ENCODE measurements around the gene BICC1.

BICC1 gene

DNA sequence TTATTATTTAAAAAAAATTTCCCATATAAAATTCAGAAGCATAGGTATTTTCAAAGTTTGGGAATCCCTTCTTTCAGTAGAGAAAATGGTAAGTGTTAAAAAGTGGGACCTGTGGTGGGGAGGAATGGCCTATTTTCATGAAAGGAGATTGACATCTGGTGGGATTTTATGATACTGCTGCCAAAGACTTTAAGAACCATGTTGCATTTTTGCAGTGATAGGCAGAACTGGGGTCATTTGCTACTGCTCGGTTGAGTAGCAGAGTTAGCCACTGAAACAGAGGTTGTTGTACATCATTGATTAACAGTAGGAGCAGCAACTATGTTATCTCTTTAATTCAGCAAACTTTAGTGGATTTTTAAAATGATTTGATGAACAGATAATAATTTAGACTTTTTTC lies 4.4 kb downstream of the BICC1 start:
- TF ChIP-seq CTCF (IDR thresholded peaks at IDR 0.05; ENCODE audit: insufficient read depth, low read length, missing control alignments), result no peak
- CTCF ChIA-PET, result interaction anchor here (4.4 kb wide), 2 partner anchors 13 to 102 kb away, joined by 25 to 52 read pairs; no protein-coding TSS in a partner anchor
- POLR2A ChIA-PET, result no interaction called here
- no peak for DNase-seq (ENCODE audit: low read depth, low spot score)
- H3K4me3 ChIP-seq (ENCODE audit: low read depth, low read length), result no peak overlapping the region

DNA sequence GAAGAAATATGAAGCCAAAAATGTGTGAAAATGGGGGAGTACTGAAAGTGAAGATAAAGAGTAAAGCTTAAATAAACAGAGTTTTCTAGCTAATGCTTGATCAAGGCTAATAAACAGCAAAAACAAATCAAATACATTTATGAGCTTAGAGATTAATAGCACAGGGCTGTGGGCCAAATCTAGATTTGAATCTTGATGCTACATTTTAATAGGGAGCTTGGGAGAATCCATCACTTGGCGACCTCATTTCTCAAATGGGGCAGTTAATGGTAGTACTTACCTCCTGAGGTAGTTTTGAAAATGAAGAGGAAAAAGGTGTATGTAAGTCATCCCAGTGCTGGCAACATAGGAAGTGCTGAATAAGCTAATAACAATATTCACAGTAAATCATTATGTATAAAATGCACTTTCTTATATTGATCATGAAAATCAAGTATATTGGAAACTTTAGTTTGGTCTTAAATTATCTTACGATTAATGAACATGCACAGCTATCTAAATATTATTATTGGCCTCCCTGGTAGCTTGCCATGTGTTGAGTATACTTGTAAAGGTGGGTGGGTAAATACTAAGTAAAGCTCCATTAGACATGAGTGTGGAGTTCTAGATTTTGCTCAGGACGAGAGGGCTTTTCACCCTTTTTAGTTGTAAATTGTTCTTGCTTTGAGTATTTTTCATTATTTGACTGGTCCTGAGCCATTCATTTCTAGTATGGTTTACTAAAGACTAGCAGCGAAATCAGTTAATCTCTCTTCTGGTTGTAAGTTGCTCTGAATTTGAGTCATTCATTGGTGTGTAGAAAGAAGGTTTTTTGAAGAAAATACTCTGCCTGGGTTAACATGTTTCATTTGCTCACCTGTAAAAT lies 5.1 kb downstream of the BICC1 start:
- CTCF ChIA-PET, result interaction anchor here (0.8 to 4.4 kb wide), 4 partner anchors 13 to 264 kb away, joined by 3 to 52 read pairs (median 14); partner anchors contain the start of gene TFAM
- POLR2A ChIA-PET, result no interaction called here
- no peak overlapping the region for H3K4me3 ChIP-seq (ENCODE audit: low read depth, low read length)
- no peak for DNase-seq (ENCODE audit: low read depth, low spot score)
- no peak for TF ChIP-seq CTCF (IDR thresholded peaks at IDR 0.05; ENCODE audit: insufficient read depth, low read length, missing control alignments)

GRCh38 chr10:58518775-58519174 lies 6.1 kb downstream of the BICC1 start:
- ChIA-PET CTCF (interaction anchor here (1.4 to 4.4 kb wide), 3 partner anchors 12 to 134 kb away, joined by 4 to 52 read pairs (median 25); partner anchors contain the start of gene TFAM), POLR2A (no interaction called here)
- no peak overlapping the region for H3K4me3 ChIP-seq (ENCODE audit: low read depth, low read length)
- no peak for TF ChIP-seq CTCF (IDR thresholded peaks at IDR 0.05; ENCODE audit: insufficient read depth, low read length, missing control alignments)
- DNase-seq (ENCODE audit: low read depth, low spot score), result no peak

DNA sequence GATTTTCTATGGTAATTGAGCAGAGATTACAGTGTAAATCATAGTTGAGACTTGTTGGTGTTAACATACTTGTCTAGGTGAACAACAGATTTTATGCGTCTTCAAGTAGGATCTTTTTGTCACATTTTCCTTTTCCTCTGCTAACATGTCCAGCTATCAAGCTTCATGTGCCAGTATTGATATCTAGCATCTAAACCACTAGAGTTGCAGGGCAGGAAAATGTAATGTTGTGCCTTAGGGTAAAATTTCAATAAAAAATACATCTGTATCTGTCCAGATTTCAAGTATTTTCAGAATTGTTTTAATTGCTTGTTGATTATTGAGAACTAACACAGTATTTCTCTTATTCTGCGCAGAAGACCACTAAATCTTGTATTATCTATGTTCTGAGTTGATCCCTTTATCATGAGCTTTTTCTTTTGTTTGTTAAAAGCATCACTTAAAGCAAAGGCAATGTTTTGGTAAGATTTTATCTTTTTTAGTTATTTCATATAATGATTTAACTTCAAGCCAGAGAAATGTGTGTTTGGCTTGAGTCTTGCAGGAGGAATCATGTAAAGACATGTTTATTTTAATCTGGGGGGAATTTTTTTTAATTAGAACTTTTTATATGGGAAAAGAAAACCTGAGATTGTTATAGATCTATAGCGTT lies 16.5 kb downstream of the BICC1 start:
- POLR2A ChIA-PET, result interaction anchor here (0.6 kb wide), 1 partner anchor 16 kb away, joined by 3 read pairs; no protein-coding TSS in a partner anchor
- CTCF ChIA-PET, result interaction anchor here (0.8 to 8.6 kb wide), 9 partner anchors 10 to 423 kb away, joined by 3 to 87 read pairs (median 5); partner anchors contain the start of gene BICC1
- no peak for DNase-seq (ENCODE audit: low read depth, low spot score)
- H3K4me3 ChIP-seq (ENCODE audit: low read depth, low read length), result no peak overlapping the region
- TF ChIP-seq CTCF (IDR thresholded peaks at IDR 0.05; ENCODE audit: insufficient read depth, low read length, missing control alignments), result no peak

GRCh38 chr10:58531084-58531695 lies 18.5 kb downstream of the BICC1 start:
- no peak for DNase-seq (ENCODE audit: low read depth, low spot score)
- ChIA-PET CTCF (interaction anchor here (0.7 to 8.6 kb wide), 65 partner anchors 8 to 1091 kb away, joined by 3 to 87 read pairs (median 4); no protein-coding TSS in a partner anchor), POLR2A (no interaction called here)
- peak; percentile 61 for TF ChIP-seq CTCF (IDR thresholded peaks at IDR 0.05; ENCODE audit: insufficient read depth, low read length, missing control alignments)
- no peak overlapping the region for H3K4me3 ChIP-seq (ENCODE audit: low read depth, low read length)

Data from AG04449 (cell line).